Esophagus muscularis mucosa (tissue), 4 donors: Measurements from ENCODE around the gene TM4SF18.

Source experiments
- EP300 ChIP-seq: sonication (generic); formaldehyde crosslinking; IDR thresholded peaks from one replicate; pipeline ENCODE4 v1.6.1; 2017; ENCODE audit warnings: antibody characterized with exemption
- POLR2A ChIP-seq: fragments of 450-650 bp; IDR thresholded peaks from one replicate; pipeline ENCODE4 v1.6.1; 2017; ENCODE audit warnings: antibody characterized with exemption, moderate library complexity, mild to moderate bottlenecking, low read depth
- POLR2AphosphoS5 ChIP-seq, 2 donors: sonication (generic); formaldehyde crosslinking; IDR thresholded peaks; one replicate each; pipeline ENCODE4 v1.6.1; 2017; ENCODE audit warnings: antibody characterized with exemption in 2 of 2
- TF ChIP-seq, protein P1 (sequence below), 3 experiments: fragments of 200-600 bp in 2 of 3; fragments of 450-650 bp in 1 of 3; sonication (generic) in 2 of 3; IDR thresholded peaks; one replicate each; pipeline ENCODE4 v1.5.1; 2017 to 2019; ENCODE audit warnings: antibody characterized with exemption in 3 of 3, mild to moderate bottlenecking in 2 of 3, moderate library complexity in 1 of 3

- TF ChIP-seq, protein P1, sequence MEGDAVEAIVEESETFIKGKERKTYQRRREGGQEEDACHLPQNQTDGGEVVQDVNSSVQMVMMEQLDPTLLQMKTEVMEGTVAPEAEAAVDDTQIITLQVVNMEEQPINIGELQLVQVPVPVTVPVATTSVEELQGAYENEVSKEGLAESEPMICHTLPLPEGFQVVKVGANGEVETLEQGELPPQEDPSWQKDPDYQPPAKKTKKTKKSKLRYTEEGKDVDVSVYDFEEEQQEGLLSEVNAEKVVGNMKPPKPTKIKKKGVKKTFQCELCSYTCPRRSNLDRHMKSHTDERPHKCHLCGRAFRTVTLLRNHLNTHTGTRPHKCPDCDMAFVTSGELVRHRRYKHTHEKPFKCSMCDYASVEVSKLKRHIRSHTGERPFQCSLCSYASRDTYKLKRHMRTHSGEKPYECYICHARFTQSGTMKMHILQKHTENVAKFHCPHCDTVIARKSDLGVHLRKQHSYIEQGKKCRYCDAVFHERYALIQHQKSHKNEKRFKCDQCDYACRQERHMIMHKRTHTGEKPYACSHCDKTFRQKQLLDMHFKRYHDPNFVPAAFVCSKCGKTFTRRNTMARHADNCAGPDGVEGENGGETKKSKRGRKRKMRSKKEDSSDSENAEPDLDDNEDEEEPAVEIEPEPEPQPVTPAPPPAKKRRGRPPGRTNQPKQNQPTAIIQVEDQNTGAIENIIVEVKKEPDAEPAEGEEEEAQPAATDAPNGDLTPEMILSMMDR (IDR thresholded peaks at IDR 0.05), result no peak
- TF ChIP-seq POLR2A, result no peak
- TF ChIP-seq POLR2AphosphoS5 (IDR thresholded peaks at IDR 0.05), result no peak
- no peak for TF ChIP-seq EP300
These were observed 41.0 kb upstream of the TM4SF18 start for GRCh38 chr3:149374391-149374790.
